ENCODE measurements around the gene CAPN12.

- TF ChIP-seq NR2F2 (IDR thresholded peaks at IDR 0.05) (no peak), CTCF (IDR thresholded peaks at IDR 0.05; ENCODE audit: low read depth, low read length, missing input control) (no peak), RAD21 (IDR thresholded peaks at IDR 0.05) (no peak), FOXA1 (IDR thresholded peaks at IDR 0.05) (no peak), MAX (IDR thresholded peaks at IDR 0.05) (no peak), TAF1 (conservative IDR thresholded peaks at IDR 0.05) (no peak), JUND (IDR thresholded peaks at IDR 0.05) (no peak), GABPA (IDR thresholded peaks at IDR 0.05 in 1 of 2, conservative IDR thresholded peaks at IDR 0.05 in 1 of 2) (no peak), YY1 (IDR thresholded peaks at IDR 0.05) (no peak), ZBTB33 (IDR thresholded peaks at IDR 0.05) (no peak), ATF3 (IDR thresholded peaks at IDR 0.05) (no peak), HNF4A (conservative IDR thresholded peaks at IDR 0.05) (no peak)
Observed at GRCh38 chr19:38722947-38723605, 21.2 kb downstream of the CAPN12 start.
